H1 (cell line): ENCODE results near the gene BRMS1. TPM values are rescaled to one million over a fixed set of nuclear protein-coding genes. Genes with fewer than 3 reads are reported as not detected.

Experiments
- POU5F1 ChIP-seq: IDR thresholded peaks from 2 replicates; pipeline ENCODE4 v1.6.1; 2011; ENCODE audit warnings: low read depth, mild to moderate bottlenecking, low read length, moderate library complexity
- polyA plus RNA-seq, 7 experiments: library from polyadenylated mRNA; depleted of rRNA in 3 of 7; stranded (reverse) in 5 of 7; unstranded in 2 of 7; fragments of >200 nt in 5 of 7; fragments of 200-250 nt in 2 of 7; gene quantifications; 1 replicate in 5 of 7; 2 replicates in 1 of 7; 4 replicates in 1 of 7; pipeline versions ENCODE4 v1.2.1 to v1.2.3, GENCODE V29; 2011 to 2013; ENCODE audit warnings: missing spikeins in 2 of 7, mixed read lengths in 2 of 7
- total RNA-seq: library from RNA; stranded (reverse); fragmentation: NEBNext Ultra II Directional; extraction: Animal tissue kit (Norgen Biotek cat#: 25700); gene quantifications from 2 replicates; pipeline ENCODE4 v1.2.1, GENCODE V29; 2021

BRMS1 gene
- total and polyA plus RNA-seq, 2 of the 8 experiments (the other 6 are each of a cell fraction or from before 2014, with no cell fraction given), result 39.2 to 46.1 TPM

DNA sequence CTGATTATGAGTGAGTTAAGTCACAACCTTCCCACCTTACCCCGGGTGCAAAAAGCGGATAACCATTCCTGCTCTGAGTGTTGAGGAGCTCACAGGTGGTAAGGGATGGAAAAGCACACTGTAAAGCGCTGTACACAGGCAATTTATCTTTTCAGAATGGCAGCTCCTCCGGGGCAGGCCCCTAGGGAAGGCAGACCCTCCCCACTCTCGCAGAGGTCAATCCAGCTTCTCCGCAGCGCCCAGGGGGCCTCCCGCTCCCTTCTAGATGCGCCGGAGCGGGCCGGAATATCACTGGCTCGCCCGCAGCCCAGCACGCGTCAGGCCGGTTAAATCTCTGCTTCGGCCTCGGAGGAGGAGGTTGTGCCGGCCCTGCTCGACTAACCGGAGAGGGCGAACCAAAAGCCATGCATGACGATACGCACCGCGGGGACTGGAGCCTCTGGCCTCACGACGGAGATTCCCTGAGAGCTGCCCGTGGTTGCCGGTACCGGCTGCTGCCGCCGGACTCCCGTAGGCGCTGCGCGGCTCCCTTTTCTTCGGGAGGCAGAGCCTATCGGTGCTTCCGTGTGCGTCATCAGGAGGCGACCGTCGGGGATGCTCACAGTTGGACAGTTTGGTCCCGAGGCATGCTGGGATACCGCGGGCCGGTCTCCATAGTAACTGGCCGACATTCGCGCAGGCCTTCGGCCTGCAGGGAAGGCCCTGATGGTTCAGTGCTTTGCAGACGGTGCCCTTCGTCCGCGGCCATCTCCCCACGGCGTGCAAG, at the start of gene BRMS1 (continued):
- no peak for TF ChIP-seq POU5F1
